ENCODE data around the gene FAM217B.
"Not testable (repeated sequence)": the region's sequence is repeated elsewhere in the genome, so short reads cannot be mapped to it uniquely, and the experiment has no call there.

FAM217B gene

DNA sequence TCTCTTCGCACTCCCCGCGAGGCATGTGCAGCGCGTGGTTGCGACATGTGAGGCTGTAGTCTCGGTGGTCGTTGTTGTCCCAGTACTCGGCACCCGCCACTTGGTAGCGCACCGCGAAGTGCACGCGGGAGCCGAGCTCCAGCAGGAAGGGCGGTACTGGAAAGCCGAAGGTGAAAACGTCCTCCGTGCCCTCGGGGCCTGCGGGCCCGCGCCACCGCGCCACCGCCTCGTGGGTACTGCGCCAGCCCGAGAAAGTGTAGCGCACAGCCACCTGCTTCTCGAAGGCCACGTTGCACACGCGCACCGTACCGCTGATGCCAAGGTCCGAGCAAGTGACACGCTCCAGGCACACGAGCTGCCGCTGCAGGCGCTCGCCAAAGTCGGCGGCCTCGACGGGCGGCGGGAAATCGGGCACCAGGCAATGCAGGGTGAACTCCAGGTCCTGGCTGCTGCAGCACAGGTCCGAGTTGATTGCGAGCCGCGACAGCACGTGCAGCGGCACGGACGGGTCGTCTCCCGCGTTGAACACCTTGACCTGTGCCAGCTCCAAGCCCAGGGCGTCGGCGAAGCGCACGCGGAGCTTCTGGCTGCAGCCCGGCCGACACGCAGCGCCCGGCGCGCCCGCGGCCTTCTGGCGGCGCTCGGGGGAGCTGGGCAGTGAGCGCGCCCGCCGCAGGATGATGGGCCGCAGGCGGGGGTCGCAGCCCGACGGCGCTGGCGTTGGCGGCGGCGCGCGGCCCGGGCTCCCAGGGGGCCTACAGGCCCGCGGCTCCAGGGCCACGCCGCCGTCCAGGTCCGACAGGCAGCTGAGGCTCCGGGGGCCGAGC is 924 bp upstream of the FAM217B start:
- no peak for DNase-seq

DNA sequence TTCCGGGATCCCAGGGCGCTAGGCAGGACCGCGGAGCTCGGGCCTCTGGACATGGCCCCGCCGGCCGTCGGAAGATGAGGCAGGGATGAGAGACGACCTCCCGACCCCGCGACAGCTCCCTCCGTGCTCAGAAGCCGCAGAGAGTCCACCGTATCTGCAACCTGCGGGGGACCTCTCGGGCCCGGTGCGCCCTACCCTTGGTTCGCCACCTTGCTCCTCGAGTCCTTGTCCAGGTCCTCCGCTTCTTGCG is 385 bp upstream of the FAM217B start:
- DNase-seq: no peak

DNA sequence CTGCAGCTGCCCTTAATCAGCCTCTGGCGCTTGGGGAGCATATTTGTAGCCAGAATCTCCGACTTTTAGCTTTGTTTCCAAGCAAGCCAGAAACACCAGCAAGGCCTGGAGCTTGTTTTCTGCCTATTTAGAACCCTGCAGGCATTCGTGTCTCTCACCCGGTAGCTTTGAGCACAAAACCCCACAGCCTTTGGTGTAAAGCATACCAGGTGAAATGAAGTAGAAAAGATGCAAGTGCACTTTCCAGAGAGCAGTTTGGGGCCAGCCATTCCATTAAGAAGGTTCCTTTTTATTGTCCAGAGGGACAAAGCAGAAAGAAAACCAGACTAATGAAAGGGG is 736 bp downstream of the FAM217B start:
- no peak for DNase-seq

DNA sequence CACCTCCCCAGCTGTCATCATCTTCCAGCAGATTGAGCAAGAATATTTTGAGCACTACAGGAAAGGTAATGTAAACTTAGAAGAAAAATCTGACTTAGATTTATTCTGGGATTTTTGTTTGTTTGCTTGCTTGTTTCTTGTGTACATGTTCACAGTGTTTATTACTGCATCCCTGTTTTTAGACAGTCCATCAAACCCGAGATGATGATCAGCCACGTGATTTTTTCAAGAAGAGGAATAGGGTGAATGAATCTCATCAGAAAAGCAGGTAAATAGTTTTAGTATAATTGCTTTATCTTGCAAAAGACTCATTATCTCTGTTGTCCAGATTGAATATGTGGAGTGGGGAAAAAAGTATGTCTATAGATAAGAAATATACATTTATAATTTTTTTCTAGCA is 2.1 kb downstream of the FAM217B start:
- no peak for DNase-seq

DNA sequence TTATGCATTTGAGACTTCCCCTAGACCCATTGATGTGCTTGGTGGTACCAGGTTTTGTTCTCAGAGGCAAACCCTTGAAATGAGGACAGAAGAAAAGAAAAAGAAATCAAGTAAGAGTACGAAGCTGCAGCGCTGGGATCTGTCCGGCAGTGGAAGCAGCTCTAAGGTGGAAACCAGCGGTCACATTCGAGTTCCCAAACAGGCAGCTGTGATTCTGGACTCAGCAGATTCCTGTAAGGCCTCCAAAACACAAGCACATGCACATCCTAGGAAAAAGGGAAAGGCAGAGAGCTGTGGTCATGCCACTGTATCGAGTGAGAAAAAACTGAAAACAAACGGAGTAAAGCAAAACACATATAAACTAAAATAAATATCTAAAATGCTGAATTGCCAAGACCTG is 4.5 kb downstream of the FAM217B start:
- DNase-seq: no peak

DNA sequence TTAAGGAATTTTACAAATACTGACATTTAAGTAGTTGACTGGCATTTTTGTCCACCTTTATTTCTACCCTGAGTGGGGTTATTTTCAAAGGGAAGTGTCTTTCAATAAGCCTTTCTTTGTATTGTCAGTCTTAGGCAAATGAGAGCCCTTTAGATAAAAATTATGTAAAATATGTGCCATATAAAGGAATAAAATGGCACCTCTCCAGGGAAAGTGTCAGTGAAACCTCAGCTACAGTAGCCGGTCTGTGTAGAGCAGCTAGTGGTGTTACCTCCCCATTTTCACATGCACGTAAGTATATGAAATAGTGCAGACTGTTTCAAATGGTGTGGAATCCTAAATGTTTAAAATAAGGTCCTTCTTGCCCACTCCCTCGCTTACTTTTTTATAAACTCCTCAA is 5.0 kb downstream of the FAM217B start:
- DNase-seq: no peak

DNA sequence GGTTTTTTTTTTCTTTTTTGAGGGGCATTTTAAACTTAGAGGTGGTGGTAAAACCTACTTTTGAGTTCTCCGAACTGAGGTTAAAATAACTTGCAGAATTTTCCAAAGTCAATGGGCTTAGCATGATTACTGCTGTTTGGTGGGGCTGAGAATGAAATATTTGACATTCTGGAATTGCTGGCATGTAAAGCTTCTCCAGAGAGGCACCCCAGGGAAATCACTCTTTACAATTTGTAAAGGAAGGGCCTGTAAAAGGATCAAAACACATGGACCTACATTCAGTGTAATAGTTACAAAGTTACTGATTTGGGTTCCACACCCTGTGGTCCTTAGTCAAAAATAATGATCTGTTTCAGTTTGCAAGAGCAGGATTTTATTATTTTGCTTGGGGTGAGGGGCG is 5.5 kb downstream of the FAM217B start:
- no peak for DNase-seq

DNA sequence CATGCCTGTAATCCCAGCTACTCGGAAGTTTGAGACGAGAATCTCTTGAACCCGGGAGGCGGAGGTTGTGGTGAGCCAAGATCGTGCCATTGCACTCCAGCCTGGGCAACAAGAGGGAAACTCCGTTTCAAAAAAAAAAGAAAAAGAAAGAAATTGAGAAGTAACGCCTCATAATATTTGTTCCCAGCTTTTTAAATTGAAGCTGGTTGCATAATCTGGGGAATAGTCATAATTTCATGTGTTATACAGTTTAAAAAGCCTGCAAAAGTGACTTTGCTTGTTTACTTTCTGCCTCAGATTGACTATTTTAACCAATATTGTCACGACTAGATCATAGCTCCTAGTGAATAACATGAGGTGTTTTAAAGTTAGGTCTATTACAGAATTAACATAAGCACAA is 7.2 kb downstream of the FAM217B start:
- DNase-seq: no peak

DNA sequence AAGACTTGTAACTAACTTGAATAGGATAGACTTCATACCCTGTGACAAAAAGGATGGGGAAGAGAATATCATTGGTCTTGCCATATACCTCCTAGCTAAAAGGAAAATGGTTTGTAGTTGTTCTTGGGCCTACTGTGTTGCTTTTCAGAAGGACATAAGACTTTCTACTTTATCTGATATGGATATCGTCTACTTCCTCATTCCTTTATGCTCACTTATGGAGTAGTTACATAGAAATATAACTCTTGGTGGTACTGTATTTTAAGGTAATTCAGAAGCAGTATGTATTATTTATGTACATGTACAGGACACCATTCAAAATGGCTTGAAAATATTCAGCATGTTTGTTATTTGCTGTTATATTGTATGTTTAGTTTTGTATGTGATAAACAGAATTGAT is 8.0 kb downstream of the FAM217B start:
- no peak for DNase-seq

DNA sequence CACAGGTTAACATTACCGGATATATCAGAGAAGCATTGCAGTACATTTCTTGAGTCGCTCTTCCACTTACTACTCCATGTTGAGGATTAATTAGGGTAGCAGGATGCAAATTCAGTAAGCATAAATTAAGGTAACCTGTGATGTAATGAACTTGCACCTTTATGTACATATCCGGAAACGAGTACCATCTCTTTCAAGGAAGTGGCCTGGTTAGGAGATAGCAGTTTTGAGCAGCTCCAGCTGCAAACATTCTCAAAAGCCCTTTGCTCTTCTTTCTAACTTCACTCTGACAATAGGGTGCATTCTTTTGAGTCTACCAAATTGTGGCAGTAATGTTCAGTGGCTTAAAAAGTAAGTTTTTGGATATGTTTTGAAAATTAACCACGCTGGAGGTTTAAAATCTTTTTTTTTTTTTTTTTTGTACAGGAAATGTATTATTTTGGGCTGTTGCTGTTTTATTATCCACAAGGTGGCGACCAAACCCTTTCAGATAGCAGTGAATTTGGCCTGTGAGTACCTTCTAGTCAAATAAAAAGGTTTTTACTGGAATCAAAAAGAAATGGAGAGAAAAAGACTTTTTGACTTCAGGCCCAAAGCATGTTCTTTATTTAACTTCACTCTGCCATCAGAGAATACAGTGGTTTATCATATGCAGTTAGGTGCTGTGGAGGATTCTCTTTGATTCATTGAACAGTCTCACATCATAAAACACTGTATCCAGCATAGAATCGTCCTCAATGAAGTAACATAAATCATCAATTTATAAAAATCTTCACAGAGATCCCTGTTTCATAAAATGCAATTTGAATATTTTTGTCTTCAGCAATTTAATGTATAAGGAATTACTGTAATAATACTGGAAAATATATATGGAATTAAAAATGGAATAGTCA is 8.9 kb downstream of the FAM217B start:
- peak; percentile 12 for DNase-seq

DNA sequence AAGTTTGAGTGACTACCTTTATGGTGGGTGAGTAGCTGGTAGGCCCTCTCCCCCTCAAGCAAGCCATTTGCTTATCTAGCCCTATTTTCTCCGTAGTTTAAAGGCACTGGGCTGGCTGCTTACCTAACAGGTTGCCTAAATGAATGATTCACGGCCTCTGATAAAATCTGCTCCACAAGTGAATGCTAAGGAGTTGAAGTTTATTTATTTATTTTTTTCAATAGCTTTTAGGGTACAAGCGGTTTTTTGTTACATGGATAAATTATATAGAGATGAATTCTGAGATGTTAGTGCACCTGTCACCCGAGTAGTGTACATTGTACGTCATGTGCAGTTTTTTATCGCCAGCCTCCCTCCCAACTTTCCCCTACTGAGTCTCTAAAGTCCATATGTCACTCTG is 9.7 kb downstream of the FAM217B start:
- DNase-seq: no peak

DNA sequence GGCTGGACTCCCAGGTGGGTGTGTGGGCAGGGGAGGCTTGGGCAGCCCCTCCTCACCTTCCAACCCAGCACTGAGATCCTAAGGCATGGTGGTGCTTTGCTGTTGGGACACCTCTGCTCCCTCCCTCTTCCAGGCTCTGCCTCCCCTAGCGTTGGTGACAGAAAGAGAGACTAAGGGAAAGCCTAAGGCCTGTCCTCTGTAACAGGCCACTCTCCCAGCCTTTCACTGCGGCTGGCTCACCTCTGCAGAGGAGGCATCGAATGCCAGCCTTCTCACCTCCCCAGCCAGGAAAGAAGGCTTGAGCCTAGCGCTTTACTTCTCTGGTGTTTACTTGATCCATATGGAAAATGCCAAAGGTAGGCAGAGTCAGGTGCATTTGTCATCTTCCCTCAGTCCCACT is 14.5 kb downstream of the FAM217B start:
- DNase-seq: no peak

DNA sequence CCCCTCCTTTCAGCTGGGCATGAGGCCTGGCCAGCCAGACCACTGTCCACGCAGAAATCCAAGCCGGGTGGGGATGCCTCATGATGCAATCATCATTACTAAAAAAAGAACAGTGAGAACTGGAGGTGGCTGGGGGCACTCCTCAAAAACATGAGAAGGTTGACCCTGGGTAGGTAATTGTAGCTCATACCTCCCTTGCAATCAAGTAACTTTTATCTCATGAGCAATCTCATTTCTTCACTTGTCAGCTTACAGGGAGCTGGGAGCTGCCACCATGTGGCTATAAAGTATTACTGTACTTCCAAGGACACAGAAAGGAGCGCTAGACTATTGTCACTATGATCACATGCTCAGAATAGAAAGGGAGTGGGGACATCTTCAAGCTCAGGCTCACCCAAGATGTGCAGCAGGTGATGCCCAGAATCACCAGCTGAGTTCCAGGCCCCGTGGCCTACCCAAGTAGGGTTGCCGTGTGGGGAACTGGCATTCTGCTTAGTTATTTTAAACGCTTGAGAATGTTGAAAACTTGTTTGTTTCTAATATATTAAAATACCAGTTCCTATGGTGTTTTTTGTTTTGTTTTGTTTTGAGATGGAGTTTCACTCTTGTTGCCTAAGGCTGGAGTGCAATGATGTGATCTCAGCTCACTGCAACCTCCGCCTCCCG is 15.1 kb downstream of the FAM217B start:
- DNase-seq: no peak

DNA sequence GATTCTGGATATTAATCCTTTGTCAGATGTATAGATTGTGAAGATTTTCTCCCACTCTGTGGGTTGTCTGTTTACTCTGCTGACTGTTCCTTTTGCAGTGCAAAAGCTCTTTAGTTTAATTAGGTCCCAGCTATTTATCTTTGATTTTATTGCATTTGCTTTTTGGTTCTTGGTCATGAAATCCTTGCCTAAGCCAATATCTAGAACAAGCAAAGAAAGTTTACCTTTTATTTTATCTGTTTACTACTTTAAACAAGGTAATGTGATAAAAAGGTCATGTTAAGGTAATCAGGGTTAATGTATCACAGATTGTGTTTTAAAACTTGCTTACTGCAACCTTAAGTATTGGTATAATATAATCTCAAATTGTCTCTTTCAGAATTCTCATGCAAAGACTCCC is 17.4 kb downstream of the FAM217B start:
- DNase-seq: not testable (repeated sequence)

DNA sequence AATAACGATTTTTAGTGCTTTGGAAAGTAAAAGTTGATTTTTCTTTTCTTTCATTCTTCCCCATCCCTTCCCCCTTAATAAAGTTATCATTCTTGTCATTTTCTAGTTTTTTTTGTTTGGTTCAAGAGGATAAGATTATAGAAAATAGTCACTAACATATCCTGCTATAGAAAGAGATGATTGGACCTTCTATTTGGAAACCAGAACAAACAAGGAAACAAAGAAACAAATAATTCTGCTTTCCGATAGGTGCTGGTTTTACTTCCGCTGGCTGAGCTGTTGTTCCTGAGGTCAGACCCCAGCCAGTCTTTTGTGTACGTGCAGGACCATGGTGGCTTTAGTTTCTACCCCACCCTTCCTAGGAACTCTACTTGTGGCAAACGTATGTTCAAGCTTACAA is 17.9 kb downstream of the FAM217B start, which contains the start of gene CDH26:
Gene CDH26 (plus strand): TSS at position 301 of the 400 bp plus-strand sequence. CDS start 304 bp downstream, outside the sequence.
- no peak for DNase-seq

DNA sequence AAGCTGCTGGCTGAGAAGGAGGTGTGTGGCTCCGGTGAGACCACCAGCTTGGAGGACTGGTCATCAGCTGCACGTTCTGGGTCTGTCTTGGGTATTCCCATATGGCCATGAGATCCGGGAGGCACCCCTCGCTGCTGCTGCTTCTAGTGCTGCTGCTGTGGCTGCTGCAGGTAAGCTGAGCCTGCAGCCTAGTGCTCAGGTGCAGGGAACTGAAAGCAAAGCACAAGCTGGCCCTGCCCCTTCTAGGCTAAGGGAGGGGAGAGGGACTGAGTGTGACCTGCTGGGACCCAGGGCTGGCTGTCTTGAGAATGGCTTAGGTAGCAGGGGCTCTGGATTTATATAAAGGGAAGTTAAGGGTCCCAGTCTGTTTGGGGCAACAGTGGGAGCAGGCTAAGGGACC is 18.4 kb downstream of the FAM217B start:
- no peak for DNase-seq

DNA sequence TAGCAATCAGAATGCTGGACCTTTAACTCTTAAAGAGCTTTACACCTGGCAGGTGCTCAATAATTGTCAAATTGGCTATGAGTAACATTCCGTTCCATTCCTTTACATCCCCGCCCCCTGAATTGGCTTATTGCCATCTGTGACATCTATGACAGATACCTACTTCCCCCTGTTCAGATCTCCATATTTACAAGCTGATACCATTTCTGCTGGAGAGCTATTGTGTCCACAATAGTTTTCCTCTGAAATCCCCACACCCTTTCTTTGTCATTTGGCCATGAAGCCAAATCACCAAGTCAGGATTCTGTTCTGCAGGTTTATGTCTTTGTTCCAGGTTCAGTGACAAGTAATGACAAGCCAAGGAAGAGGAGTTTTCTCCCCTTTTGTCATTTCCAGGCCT is 21.2 kb downstream of the FAM217B start:
- DNase-seq: no peak

DNA sequence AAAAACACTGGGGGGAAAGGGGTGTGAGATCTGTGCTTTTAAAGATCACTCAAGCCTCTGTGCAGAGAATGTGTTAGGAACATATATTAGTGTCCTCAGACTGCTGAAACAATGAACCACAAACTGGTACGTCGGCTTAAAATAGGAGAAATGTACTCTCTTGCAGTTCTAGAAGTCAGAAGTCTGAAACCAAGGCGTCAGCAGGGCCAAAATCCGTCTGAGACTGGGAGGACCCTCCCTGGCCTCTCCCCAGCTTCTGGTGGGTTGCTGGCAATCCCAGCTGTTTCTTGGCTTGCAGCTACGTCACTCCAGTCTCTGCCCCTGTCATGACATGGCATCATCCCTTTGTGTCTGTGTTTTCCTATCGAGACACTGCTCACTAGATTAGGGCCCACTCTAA is 22.0 kb downstream of the FAM217B start:
- DNase-seq: no peak

DNA sequence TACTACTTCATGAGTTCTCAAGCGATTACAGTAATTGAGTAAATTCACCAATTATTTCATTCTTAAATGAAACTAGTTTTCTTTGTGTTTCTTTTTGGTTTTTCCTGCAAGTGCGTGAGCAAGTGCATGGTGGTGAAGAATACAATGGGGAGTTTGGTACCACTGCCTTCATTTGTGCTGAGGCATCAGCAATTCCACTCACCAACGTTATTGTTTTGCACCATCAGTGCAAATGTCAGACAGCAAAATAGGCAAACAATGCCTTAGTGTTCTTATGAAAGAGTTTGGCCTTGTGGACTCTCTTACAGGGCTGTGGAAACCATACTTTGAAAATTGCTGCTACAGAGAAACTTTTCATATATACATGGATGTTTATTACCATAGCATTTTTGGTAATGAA is 26.2 kb downstream of the FAM217B start:
- no peak for DNase-seq

DNA sequence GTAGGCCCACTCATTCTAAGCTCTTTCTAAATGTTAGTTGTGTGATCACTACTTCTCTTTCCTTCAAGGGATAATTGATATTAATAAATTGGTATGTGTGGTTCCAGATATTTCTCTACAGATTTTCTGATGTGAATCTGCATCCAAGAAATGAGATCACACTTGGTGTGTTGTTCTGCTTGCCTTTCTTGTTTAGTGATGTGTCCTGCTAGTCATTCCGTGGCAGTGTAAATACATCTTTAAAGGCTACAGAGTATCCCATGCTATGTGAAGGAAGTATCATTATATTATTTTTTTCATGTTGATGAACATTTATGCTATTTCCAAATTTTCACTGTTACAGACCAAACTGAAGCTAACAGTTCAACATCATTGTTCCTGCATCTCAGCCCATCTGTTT is 31.2 kb downstream of the FAM217B start:
- DNase-seq: no peak

DNA sequence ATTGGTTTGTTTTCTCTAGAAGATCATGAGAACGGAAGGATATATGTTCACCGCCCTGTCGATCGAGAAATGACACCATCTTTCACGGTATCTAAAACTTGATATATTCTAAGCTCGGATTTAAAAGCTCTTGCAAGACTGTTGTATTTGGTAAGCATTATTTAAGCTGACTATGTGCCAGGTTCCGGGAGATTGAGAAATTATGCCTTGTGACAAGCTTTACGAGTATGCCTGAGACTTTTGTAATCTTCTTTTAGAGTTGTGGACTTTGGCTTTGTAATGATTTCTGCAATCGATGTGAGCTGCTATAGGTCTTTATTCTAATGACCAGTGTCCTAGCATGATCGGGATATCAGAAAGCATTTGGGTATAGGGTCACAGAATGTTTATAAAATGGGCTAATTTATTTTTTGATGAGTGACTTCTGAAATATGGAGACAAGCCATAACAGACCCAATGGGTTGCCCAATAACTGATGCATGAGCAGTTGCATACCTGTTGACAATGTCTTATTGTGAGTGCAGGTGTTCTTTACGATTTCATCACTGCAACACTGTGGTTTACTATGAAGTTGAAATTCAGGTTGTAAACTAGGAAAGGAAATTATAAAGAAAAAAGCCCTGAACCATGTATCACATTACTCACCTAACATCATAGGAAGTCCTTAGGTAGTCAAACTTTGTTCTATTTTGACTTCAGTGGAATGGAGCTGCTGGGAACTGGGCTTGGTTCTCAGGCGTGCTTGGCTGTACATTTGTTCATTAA is 32.0 kb downstream of the FAM217B start:
- no peak for DNase-seq

DNA sequence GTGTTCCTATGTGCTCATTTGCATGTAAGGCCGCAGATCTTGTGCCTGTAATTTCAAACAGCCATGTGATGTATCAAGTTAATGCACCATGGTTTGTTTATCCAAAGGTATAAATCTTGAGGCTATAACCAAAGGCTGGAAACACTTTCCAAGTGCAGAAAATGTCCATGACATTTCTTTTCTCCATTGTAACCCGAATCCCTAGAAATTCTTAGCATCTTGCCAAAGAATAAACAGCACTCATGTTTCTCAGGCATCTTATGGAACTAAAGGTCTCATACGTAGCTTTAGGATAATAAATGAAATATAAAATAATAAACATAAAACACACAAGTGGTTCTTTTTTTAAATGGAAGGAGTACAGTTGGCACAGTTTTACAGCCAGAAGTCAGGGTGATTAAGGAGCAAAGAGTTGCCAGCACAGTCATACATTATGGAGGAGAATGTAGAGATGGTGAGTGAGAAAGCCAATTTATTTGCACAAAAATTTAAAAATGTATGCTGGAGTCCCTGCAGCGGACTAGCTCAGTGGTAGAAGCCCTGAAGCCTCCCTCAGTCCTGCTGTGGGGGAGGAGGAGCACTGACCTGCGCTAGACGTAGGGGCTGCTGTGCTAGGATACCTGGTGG is 36.1 kb downstream of the FAM217B start:
- DNase-seq: no peak

DNA sequence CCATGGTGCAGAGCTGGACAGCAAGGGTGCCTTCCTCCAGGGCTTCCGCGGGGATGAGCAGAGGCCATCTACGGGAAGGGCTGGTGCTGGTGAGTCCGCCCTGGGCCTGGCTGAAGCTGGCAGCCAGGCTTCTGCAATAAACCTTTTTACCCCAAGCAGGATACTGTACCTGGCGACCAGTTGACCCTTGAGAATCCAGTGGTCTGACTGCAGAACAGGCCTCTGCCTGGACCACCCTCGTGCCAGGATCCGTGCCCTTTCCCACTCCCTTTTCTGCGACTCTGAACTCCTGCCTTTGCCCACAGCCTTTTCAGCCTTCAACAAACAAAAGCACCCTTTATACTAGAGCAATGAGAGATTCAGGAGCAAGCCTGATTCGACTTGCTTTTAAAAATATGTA is 36.9 kb downstream of the FAM217B start:
- no peak for DNase-seq
